Upper lobe of left lung (tissue), 4 donors: ENCODE measurements around the gene ANXA9.

Source experiments
- CTCF ChIP-seq, 6 experiments: fragments of 450-650 bp in 4 of 6; fragments of 200-600 bp in 2 of 6; sonication (generic) in 2 of 6; IDR thresholded peaks; one replicate each; pipeline ENCODE4 v1.5.1; 2016 to 2019; ENCODE audit warnings: antibody characterized with exemption in 6 of 6
- EP300 ChIP-seq, 4 donors: sonication (generic); formaldehyde crosslinking; IDR thresholded peaks; one replicate each; pipeline ENCODE4 v1.5.1; 2017; ENCODE audit warnings: antibody characterized with exemption in 4 of 4, control low read depth in 2 of 4
- POLR2A ChIP-seq, 4 donors: fragments of 450-650 bp; IDR thresholded peaks; one replicate each; pipeline ENCODE4 v1.5.1; 2016 to 2017; ENCODE audit warnings: antibody characterized with exemption in 4 of 4, mild to moderate bottlenecking in 2 of 4
- POLR2AphosphoS5 ChIP-seq, 2 donors: sonication (generic); formaldehyde crosslinking; IDR thresholded peaks; one replicate each; pipeline ENCODE4 v1.5.1; 2017; ENCODE audit warnings: antibody characterized with exemption in 2 of 2

GRCh38 chr1:150995896-150996295 lies 13.8 kb downstream of the ANXA9 start:
- peak; percentile 77 to 94 (median 84) for TF ChIP-seq CTCF (IDR thresholded peaks at IDR 0.05)
- TF ChIP-seq EP300 (IDR thresholded peaks at IDR 0.05): no peak
- no peak for TF ChIP-seq POLR2A (IDR thresholded peaks at IDR 0.05)
- TF ChIP-seq POLR2AphosphoS5 (IDR thresholded peaks at IDR 0.05): no peak
